Ishikawa (cell line): ENCODE results near the gene RADIL.

ENCODE experiments used
- CEBPB ChIP-seq: IDR thresholded peaks from 2 replicates; pipeline ENCODE4 v1.6.1; 2012
- CREB1 ChIP-seq: IDR thresholded peaks from 2 replicates; pipeline ENCODE4 v1.6.1; 2012; ENCODE audit warnings: low read depth
- EP300 ChIP-seq: IDR thresholded peaks from 2 replicates; pipeline ENCODE4 v1.6.1; 2012; ENCODE audit warnings: borderline replicate concordance
- NFIC ChIP-seq: IDR thresholded peaks from 2 replicates; pipeline ENCODE4 v1.6.1; 2012
- RAD21 ChIP-seq: IDR thresholded peaks from 2 replicates; pipeline ENCODE4 v1.6.1; 2012; ENCODE audit warnings: low read depth
- YY1 ChIP-seq: IDR thresholded peaks from 2 replicates; pipeline ENCODE4 v1.6.1; 2012; ENCODE audit warnings: low read depth
- TF ChIP-seq, protein P1 (sequence below): IDR thresholded peaks from 2 replicates; pipeline ENCODE4 v1.6.1; 2012

DNA sequence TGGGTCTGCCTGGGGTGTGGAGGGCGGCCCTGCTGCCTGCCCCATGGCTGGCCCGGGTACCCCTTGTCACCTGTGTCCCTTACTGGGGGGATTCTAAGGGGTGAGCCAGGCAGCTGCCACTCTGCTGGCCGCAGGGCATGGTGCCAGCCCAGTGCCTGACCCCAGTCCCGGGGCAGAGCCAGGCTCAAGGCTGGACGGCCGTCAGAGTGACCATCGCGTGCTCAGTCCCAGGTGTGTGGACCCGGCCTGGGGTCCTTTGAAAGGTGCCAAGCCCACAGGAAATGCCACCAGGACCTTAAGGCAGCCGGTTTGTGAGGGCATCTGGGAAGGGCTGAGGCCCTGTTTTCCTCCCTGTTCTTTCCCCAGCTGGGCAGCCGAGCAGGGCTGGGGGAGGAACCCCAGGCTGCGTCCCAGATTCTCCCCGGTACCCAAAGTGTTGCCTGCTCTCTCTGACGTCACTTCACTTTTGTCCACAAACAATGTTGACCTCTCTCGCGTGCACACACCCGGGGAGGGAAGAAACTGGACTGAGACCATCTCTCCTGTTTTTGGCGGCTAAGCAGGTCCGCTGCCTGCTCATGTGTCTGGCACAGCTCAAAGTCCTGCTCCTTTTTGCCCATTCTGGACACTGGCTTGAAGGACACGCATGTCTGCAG, 59.3 kb downstream of the RADIL start:
- TF ChIP-seq NFIC (no peak), CREB1 (no peak), CEBPB (no peak), YY1 (no peak), RAD21 (no peak), EP300 (no peak)
- TF ChIP-seq, protein P1, sequence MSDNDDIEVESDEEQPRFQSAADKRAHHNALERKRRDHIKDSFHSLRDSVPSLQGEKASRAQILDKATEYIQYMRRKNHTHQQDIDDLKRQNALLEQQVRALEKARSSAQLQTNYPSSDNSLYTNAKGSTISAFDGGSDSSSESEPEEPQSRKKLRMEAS = no peak
